ENCODE data around the gene PCDHA8.

GRCh38 chr5:140883373-140883772, 42.4 kb downstream of the PCDHA8 start:
- TF ChIP-seq, protein P1, sequence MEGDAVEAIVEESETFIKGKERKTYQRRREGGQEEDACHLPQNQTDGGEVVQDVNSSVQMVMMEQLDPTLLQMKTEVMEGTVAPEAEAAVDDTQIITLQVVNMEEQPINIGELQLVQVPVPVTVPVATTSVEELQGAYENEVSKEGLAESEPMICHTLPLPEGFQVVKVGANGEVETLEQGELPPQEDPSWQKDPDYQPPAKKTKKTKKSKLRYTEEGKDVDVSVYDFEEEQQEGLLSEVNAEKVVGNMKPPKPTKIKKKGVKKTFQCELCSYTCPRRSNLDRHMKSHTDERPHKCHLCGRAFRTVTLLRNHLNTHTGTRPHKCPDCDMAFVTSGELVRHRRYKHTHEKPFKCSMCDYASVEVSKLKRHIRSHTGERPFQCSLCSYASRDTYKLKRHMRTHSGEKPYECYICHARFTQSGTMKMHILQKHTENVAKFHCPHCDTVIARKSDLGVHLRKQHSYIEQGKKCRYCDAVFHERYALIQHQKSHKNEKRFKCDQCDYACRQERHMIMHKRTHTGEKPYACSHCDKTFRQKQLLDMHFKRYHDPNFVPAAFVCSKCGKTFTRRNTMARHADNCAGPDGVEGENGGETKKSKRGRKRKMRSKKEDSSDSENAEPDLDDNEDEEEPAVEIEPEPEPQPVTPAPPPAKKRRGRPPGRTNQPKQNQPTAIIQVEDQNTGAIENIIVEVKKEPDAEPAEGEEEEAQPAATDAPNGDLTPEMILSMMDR (IDR thresholded peaks at IDR 0.05), result no peak
- TF ChIP-seq EZH2 (IDR thresholded peaks at IDR 0.05), result no peak
